ENCODE results near the gene GBX1. TPM values are rescaled to one million over a fixed set of nuclear protein-coding genes. Genes with fewer than 3 reads are reported as not detected.

The GBX1 gene
- total RNA-seq, 2 experiments from 2014 or later: not detected

GRCh38 chr7:151126491-151127137 is 40.9 kb downstream of the GBX1 start:
- intact Hi-C loops (cut with micrococcal nuclease): no loop called here
- peaks cover 5% of the 10 kb centered on the region for H3K36me3 Mint-ChIP-seq (ENCODE audit: low read depth)
- CTCF ChIA-PET: interaction anchor here (1.5 to 2.4 kb wide), 2 partner anchors 40 to 117 kb away, joined by 3 to 8 read pairs; partner anchors contain the start of gene GBX1
- no peak overlapping the region for H3K4me3 Mint-ChIP-seq
- ATAC-seq (no peak), DNase-seq (no peak)
- H3K9me3 Mint-ChIP-seq: no peaks in the 10 kb centered on the region
- POLR2A ChIA-PET: no interaction called here
- no peaks in the 10 kb centered on the region for H3K27me3 Mint-ChIP-seq
- no peaks in the 10 kb centered on the region for H3K4me1 Mint-ChIP-seq (ENCODE audit: low read depth)
- no peak for TF ChIP-seq CTCF (IDR thresholded peaks at IDR 0.05)
- H3K27ac Mint-ChIP-seq: no peak overlapping the region

DNA sequence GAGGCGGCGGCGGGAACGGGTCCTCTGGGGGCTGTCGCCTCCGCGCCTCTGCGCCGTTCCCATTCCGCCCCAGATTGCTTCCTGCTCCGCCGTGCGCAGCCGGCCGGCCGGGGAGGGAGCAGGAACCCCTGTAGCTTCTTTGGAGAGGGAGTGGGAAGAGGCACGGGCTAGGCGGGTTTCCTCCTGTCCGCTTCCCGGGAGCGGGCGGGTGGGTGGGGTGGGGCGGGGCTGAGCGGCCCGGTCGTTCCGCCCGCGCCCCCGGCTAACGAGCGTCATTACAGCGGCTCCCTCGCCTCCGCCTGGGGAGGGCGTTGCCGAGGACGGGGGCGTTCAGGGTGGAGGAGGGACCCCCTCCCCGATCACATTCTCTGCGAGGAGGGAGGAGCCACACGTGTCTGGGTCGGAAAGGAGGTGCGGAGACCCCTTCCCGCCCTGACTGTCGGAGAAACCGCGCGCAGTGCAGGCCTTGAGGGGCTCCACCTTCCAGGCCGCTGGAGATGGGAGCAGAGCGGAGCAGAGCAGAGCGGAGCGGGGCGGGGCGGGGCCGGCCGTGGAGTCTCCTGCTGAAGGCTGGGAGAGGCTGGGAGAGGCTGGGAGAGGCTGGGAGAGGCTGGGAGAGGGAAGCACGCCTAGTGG is 41.5 kb downstream of the GBX1 start:
- no peaks in the 10 kb centered on the region for H3K4me1 Mint-ChIP-seq (ENCODE audit: low read depth)
- ChIA-PET POLR2A (no interaction called here), CTCF (interaction anchor here (1.0 to 1.5 kb wide), 3 partner anchors 12 to 118 kb away, joined by 3 to 4 read pairs (median 3); no protein-coding TSS in a partner anchor)
- intact Hi-C loops (cut with micrococcal nuclease): no loop called here
- H3K4me3 Mint-ChIP-seq: no peak overlapping the region
- peaks cover 5% of the 10 kb centered on the region for H3K36me3 Mint-ChIP-seq (ENCODE audit: low read depth)
- no peak for TF ChIP-seq CTCF (IDR thresholded peaks at IDR 0.05)
- H3K27ac Mint-ChIP-seq: no peak overlapping the region
- H3K27me3 Mint-ChIP-seq: no peaks in the 10 kb centered on the region
- ATAC-seq: no peak
- DNase-seq: no peak
- H3K9me3 Mint-ChIP-seq: no peaks in the 10 kb centered on the region

GRCh38 chr7:151125470-151125845 is 42.0 kb downstream of the GBX1 start:
- POLR2A ChIA-PET: no interaction called here
- CTCF ChIA-PET: interaction anchor here (1.0 to 1.1 kb wide), 2 partner anchors 11 to 44 kb away, joined by 3 to 4 read pairs; no protein-coding TSS in a partner anchor
- H3K4me3 Mint-ChIP-seq: no peak overlapping the region
- TF ChIP-seq CTCF (IDR thresholded peaks at IDR 0.05): no peak
- no peak overlapping the region for H3K27ac Mint-ChIP-seq
- H3K36me3 Mint-ChIP-seq (ENCODE audit: low read depth): peaks cover 5% of the 10 kb centered on the region
- DNase-seq (no peak), ATAC-seq (no peak)
- intact Hi-C loops (cut with micrococcal nuclease): no loop called here
- H3K27me3 Mint-ChIP-seq: no peaks in the 10 kb centered on the region
- H3K9me3 Mint-ChIP-seq: no peaks in the 10 kb centered on the region
- H3K4me1 Mint-ChIP-seq (ENCODE audit: low read depth): no peaks in the 10 kb centered on the region

DNA sequence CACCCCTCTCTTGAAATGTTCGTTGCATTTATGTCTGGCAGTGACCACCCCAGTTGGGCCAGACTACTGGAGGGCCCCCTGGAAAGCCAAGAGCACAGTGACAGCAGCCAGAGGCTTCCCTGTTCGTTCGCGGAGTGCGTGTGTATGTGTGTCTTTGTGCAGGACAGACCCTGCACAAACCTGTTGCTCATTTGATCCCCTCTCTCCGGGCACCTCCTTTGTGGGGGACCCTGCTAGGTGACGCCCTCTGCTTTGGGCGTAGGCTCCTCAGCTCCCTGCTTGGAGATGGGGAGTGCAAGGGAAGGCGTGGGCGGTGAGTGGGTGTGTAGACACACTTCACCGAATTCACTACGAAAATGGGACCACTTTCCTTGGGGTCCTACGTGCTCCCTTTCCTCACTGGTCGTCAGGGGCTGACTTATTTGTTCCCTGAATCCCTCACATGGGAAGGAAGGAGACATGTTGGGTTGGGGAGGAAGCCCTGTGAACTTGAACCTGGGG is 42.5 kb downstream of the GBX1 start:
- DNase-seq (no peak), ATAC-seq (no peak)
- Mint-ChIP-seq H3K27ac (no peak overlapping the region), H3K4me3 (no peak overlapping the region), H3K36me3 (ENCODE audit: low read depth) (peaks cover 5% of the 10 kb centered on the region), H3K4me1 (ENCODE audit: low read depth) (no peaks in the 10 kb centered on the region), H3K27me3 (no peaks in the 10 kb centered on the region), H3K9me3 (no peaks in the 10 kb centered on the region)
- no peak for TF ChIP-seq CTCF (IDR thresholded peaks at IDR 0.05)
- intact Hi-C loops (cut with micrococcal nuclease): loop anchor here (1.0 kb wide), 1 partner anchor 47 kb away; no protein-coding TSS in a partner anchor
- POLR2A ChIA-PET: no interaction called here
- CTCF ChIA-PET: interaction anchor here (0.9 to 2.1 kb wide), 23 partner anchors 9 to 323 kb away, joined by 3 to 23 read pairs (median 4); partner anchors contain the start of genes ABCF2 and TMUB1

DNA sequence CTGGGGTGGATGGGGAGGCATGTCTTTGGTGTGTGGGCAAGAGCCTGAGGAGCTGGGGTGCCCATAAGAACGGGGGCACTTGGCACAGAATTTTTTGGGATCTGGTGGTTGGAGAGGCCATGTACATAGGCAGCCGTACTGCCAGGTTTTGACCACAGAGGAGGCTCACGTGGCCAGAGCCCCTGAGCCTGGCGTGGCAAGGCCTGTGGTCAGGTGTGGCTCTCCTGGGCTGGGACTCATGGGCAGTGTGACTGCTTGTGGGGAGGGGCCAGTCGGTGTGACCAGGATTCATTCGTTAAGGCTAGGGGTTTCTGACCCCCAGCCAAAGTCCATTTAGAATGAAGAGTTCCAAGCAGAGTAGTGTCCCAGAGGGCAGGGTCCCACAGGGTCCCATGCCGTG is 43.0 kb downstream of the GBX1 start:
- H3K27me3 Mint-ChIP-seq: no peaks in the 10 kb centered on the region
- POLR2A ChIA-PET: no interaction called here
- no peaks in the 10 kb centered on the region for H3K4me1 Mint-ChIP-seq (ENCODE audit: low read depth)
- TF ChIP-seq CTCF (IDR thresholded peaks at IDR 0.05): no peak
- ATAC-seq (no peak), DNase-seq (no peak)
- no peaks in the 10 kb centered on the region for H3K9me3 Mint-ChIP-seq
- H3K27ac Mint-ChIP-seq: no peak overlapping the region
- intact Hi-C loops (cut with micrococcal nuclease): loop anchor here (1.0 kb wide), 1 partner anchor 48 kb away; no protein-coding TSS in a partner anchor
- H3K36me3 Mint-ChIP-seq (ENCODE audit: low read depth): peaks cover 5% of the 10 kb centered on the region
- no peak overlapping the region for H3K4me3 Mint-ChIP-seq
- CTCF ChIA-PET: interaction anchor here (0.7 to 2.1 kb wide), 39 partner anchors 9 to 323 kb away, joined by 3 to 23 read pairs (median 4); partner anchors contain the start of genes ABCF2 and TMUB1
